Loucy (cell line): ENCODE results near the gene HBS1L.
"Not testable (repeated sequence)": the region's sequence is repeated elsewhere in the genome, so short reads cannot be mapped to it uniquely, and the experiment has no call there.

Source experiments
- H2AFZ ChIP-seq: fragments of 200-600 bp; sonication (generic); 2 replicates; pipeline ENCODE4 v1.6.0; 2016; ENCODE audit warnings: antibody characterized with exemption, mild to moderate bottlenecking, low read length, moderate library complexity
- H3F3A ChIP-seq: fragments of 200-600 bp; 2 replicates; pipeline ENCODE4 v1.6.0; 2016; ENCODE audit warnings: antibody characterized with exemption, low read depth, mild to moderate bottlenecking
- H3K27me3 ChIP-seq: fragments of 200-600 bp; sonication (generic); 2 replicates; pipeline ENCODE4 v1.6.1; 2014; ENCODE audit warnings: low read length, mild to moderate bottlenecking; ENCODE audit not compliant: insufficient read depth, poor library complexity, severe bottlenecking
- H3K36me3 ChIP-seq: fragments of 200-600 bp; sonication (generic); 2 replicates; pipeline ENCODE4 v1.6.1; 2016; ENCODE audit warnings: low read length; ENCODE audit not compliant: insufficient read depth
- H3K4me1 ChIP-seq: fragments of 200-600 bp; sonication (generic); 2 replicates; pipeline ENCODE4 v1.5.1; 2014; ENCODE audit warnings: low read length, mild to moderate bottlenecking; ENCODE audit not compliant: insufficient read depth, poor library complexity, severe bottlenecking
- H3K4me2 ChIP-seq: fragments of 200-600 bp; sonication (generic); 2 replicates; pipeline ENCODE4 v1.6.0; 2014; ENCODE audit warnings: antibody characterized with exemption, low read length, low read depth, mild to moderate bottlenecking; ENCODE audit not compliant: poor library complexity, severe bottlenecking
- H3K4me3 ChIP-seq: fragments of 200-600 bp; sonication (generic); 2 replicates; pipeline ENCODE4 v1.5.1; 2014; ENCODE audit warnings: low read length, mild to moderate bottlenecking, mixed read lengths; ENCODE audit not compliant: poor library complexity, severe bottlenecking
- H3K79me2 ChIP-seq: fragments of 200-600 bp; sonication (generic); 2 replicates; pipeline ENCODE4 v1.6.1; 2014; ENCODE audit warnings: low read length; ENCODE audit not compliant: insufficient read depth
- H3K9ac ChIP-seq: fragments of 200-600 bp; sonication (generic); 2 replicates; pipeline ENCODE4 v1.6.0; 2014; ENCODE audit warnings: mild to moderate bottlenecking, low read depth, low read length, moderate library complexity; ENCODE audit not compliant: poor library complexity, severe bottlenecking
- H3K9me2 ChIP-seq: fragments of 200-600 bp; sonication (generic); replicated peaks from 2 replicates; pipeline ENCODE4 v1.6.1; 2016; ENCODE audit warnings: low read depth, low read length, mixed read lengths
- H3K9me3 ChIP-seq: fragments of 200-600 bp; sonication (generic); 2 replicates; pipeline ENCODE4 v1.6.1; 2014; ENCODE audit warnings: mild to moderate bottlenecking, antibody characterized with exemption, low read length, low read depth; ENCODE audit not compliant: insufficient read depth
- H4K20me1 ChIP-seq: fragments of 200-600 bp; sonication (generic); 2 replicates; pipeline ENCODE4 v1.6.0; 2014; ENCODE audit warnings: antibody characterized with exemption, low read length, mild to moderate bottlenecking; ENCODE audit not compliant: insufficient read depth, poor library complexity, severe bottlenecking
- EZH2phosphoT487 ChIP-seq: fragments of 200-600 bp; IDR thresholded peaks from 2 replicates; pipeline ENCODE4 v1.6.1; 2018; ENCODE audit warnings: antibody characterized with exemption, mild to moderate bottlenecking, moderate library complexity, borderline replicate concordance
- TF ChIP-seq, protein P1 (sequence below): fragments of 200-600 bp; sonication (generic); conservative IDR thresholded peaks from 2 replicates; pipeline ENCODE4 v1.5.1; 2014; ENCODE audit warnings: mild to moderate bottlenecking, antibody characterized with exemption, low read length

HBS1L gene

DNA sequence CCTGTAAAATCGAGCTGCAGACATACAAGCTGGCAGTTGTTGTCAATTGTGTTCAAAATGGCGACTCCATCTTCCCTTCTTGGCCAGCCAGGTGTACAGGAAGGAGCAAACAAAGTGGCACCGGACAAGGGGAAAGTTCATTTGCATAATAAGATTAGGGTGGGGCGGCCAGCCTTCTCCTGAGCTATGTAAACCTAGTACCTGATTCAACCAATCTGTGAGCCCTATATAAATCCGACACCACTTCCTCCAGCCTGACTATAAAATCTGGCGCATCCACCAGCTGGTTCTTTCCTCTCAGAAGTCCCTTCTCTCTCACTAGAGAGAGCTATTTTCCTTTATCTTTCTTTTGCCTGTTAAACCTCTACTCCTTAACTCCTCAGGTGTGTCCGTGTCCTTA is 8.1 kb upstream of the HBS1L start:
- H3K27me3 ChIP-seq = no peaks in the 10 kb centered on the region
- no peaks in the 10 kb centered on the region for H4K20me1 ChIP-seq
- H3K4me1 ChIP-seq = peaks cover 15% of the 10 kb centered on the region
- H3K9ac ChIP-seq = no peak overlapping the region
- no peak overlapping the region for H2AFZ ChIP-seq
- no peak overlapping the region for H3K4me3 ChIP-seq
- no peak overlapping the region for H3K4me2 ChIP-seq
- H3K9me3 ChIP-seq = no peaks in the 10 kb centered on the region
- no peaks in the 10 kb centered on the region for H3K9me2 ChIP-seq
- no peaks in the 10 kb centered on the region for H3F3A ChIP-seq
- TF ChIP-seq, protein P1, sequence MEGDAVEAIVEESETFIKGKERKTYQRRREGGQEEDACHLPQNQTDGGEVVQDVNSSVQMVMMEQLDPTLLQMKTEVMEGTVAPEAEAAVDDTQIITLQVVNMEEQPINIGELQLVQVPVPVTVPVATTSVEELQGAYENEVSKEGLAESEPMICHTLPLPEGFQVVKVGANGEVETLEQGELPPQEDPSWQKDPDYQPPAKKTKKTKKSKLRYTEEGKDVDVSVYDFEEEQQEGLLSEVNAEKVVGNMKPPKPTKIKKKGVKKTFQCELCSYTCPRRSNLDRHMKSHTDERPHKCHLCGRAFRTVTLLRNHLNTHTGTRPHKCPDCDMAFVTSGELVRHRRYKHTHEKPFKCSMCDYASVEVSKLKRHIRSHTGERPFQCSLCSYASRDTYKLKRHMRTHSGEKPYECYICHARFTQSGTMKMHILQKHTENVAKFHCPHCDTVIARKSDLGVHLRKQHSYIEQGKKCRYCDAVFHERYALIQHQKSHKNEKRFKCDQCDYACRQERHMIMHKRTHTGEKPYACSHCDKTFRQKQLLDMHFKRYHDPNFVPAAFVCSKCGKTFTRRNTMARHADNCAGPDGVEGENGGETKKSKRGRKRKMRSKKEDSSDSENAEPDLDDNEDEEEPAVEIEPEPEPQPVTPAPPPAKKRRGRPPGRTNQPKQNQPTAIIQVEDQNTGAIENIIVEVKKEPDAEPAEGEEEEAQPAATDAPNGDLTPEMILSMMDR = no peak
- no peak for TF ChIP-seq EZH2phosphoT487
- no peaks in the 10 kb centered on the region for H3K36me3 ChIP-seq
- no peaks in the 10 kb centered on the region for H3K79me2 ChIP-seq

DNA sequence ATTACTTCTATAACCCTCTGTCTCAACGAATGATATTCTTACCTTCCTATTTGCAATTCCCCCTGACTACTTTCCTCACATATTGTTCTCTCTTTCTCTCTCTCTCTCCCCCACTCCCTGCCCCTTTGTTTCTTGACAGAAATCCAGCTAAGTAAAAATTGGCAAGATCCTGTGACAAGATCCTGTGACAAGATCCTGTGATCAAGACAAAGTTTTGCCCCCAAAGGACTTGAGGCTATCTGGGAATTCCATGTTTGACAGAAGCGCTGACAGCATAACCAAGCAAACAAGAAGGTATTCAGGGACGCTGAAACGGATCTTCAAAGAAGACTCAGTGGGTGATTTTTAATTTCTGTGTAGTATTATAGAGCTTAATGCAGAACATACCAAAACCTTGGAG is 5.5 kb upstream of the HBS1L start:
- peaks cover 9% of the 10 kb centered on the region for H3K4me1 ChIP-seq
- H3K4me2 ChIP-seq = no peak overlapping the region
- no peak overlapping the region for H2AFZ ChIP-seq
- no peaks in the 10 kb centered on the region for H3F3A ChIP-seq
- H3K9ac ChIP-seq = no peak overlapping the region
- no peaks in the 10 kb centered on the region for H3K79me2 ChIP-seq
- H3K9me3 ChIP-seq = no peaks in the 10 kb centered on the region
- H3K9me2 ChIP-seq = no peaks in the 10 kb centered on the region
- no peaks in the 10 kb centered on the region for H4K20me1 ChIP-seq
- H3K27me3 ChIP-seq = no peaks in the 10 kb centered on the region
- no peak overlapping the region for H3K4me3 ChIP-seq
- no peaks in the 10 kb centered on the region for H3K36me3 ChIP-seq
- TF ChIP-seq, protein P1 = no peak
- no peak for TF ChIP-seq EZH2phosphoT487

DNA sequence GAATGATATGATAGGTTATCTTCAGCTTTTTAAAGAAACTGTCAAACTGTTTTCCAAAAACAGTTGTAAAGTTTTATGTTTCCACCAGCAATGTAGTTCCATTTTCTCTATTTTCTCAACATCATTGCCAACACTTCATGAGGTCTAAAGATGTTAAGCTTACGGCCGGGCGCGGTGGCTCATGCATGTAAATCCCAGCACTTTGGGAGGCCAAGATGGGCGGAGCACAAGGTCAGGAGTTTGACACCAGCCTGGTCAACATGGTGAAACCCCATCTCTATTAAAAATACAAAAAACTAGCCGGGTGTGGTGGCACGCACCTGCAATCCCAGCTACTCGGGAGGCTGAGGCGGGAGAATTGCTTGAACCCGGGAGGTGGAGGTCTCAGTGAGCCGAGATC is 3.7 kb upstream of the HBS1L start:
- H3F3A ChIP-seq, H3K9me2 ChIP-seq, H3K9me3 ChIP-seq, H3K27me3 ChIP-seq, H2AFZ ChIP-seq, H3K36me3 ChIP-seq, H3K4me3 ChIP-seq, H3K4me2 ChIP-seq, H3K9ac ChIP-seq: not testable (repeated sequence)
- Histone ChIP-seq H3K79me2 (peaks cover 13% of the 10 kb centered on the region), H3K4me1 (peaks cover 23% of the 10 kb centered on the region), H4K20me1 (peaks cover 12% of the 10 kb centered on the region)

- peaks cover 25% of the 10 kb centered on the region for H4K20me1 ChIP-seq
- no peaks in the 10 kb centered on the region for H3K27me3 ChIP-seq
- H3K4me2 ChIP-seq = no peak overlapping the region
- no peaks in the 10 kb centered on the region for H3K9me3 ChIP-seq
- H3K4me3 ChIP-seq = no peak overlapping the region
- TF ChIP-seq, protein P1 = no peak
- no peak for TF ChIP-seq EZH2phosphoT487
- H3K36me3 ChIP-seq = no peaks in the 10 kb centered on the region
- peaks cover 30% of the 10 kb centered on the region for H3K79me2 ChIP-seq
- peaks cover 35% of the 10 kb centered on the region for H3K4me1 ChIP-seq
- no peak overlapping the region for H2AFZ ChIP-seq
- no peak overlapping the region for H3K9ac ChIP-seq
- H3F3A ChIP-seq = no peaks in the 10 kb centered on the region
- no peaks in the 10 kb centered on the region for H3K9me2 ChIP-seq
Measured at GRCh38 chr6:135056632-135057031, 2.0 kb upstream of the HBS1L start.
